ENCODE measurements around the gene S100A13.
A peak's percentile ranks its signal among the peaks of the same experiment; 100 is the strongest.
"Not testable (repeated sequence)": the region's sequence is repeated elsewhere in the genome, so short reads cannot be mapped to it uniquely, and the experiment has no call there.

S100A13 gene

GRCh38 chr1:153626904-153627714 is at the start of gene S100A13:
S100A13 (minus strand) TSS chr1:153627505; CDS start chr1:153626472, 1,033 bp downstream.
- peak; percentile 95 for DNase-seq (ENCODE audit: low read depth, low spot score)

- no peak for DNase-seq (ENCODE audit: low read depth, low spot score)
These were observed 46.2 kb upstream of the S100A13 start for GRCh38 chr1:153673511-153673910.

- not testable (repeated sequence) for DNase-seq (ENCODE audit: low read depth, low spot score)
These were observed 44.5 kb upstream of the S100A13 start for GRCh38 chr1:153671628-153672353.

GRCh38 chr1:153670859-153671627 is 43.7 kb upstream of the S100A13 start, which contains the start of gene ILF2:
ILF2 (minus strand) TSS chr1:153670993; CDS start chr1:153670922, 71 bp downstream.
- DNase-seq (ENCODE audit: low read depth, low spot score), result peak; percentile 99

- no peak for DNase-seq (ENCODE audit: low read depth, low spot score)
These were observed 43.1 kb upstream of the S100A13 start for GRCh38 chr1:153670257-153670858.

- no peak for DNase-seq (ENCODE audit: low read depth, low spot score)
These were observed 42.3 kb upstream of the S100A13 start for GRCh38 chr1:153669606-153670005.

- DNase-seq (ENCODE audit: low read depth, low spot score), result not testable (repeated sequence)
These were observed 41.4 kb upstream of the S100A13 start for GRCh38 chr1:153668672-153669071.

- DNase-seq (ENCODE audit: low read depth, low spot score), result no peak
These were observed 40.1 kb upstream of the S100A13 start for GRCh38 chr1:153667439-153667838.

GRCh38 chr1:153663211-153663610 is 35.9 kb upstream of the S100A13 start:
- DNase-seq (ENCODE audit: low read depth, low spot score), result no peak

GRCh38 chr1:153662269-153662668 is 35.0 kb upstream of the S100A13 start:
- no peak for DNase-seq (ENCODE audit: low read depth, low spot score)

GRCh38 chr1:153661111-153661708 is 33.9 kb upstream of the S100A13 start:
- peak; percentile 89 for DNase-seq (ENCODE audit: low read depth, low spot score)

GRCh38 chr1:153659656-153660055 is 32.4 kb upstream of the S100A13 start:
- no peak for DNase-seq (ENCODE audit: low read depth, low spot score)

GRCh38 chr1:153659175-153659534 is 31.9 kb upstream of the S100A13 start:
- DNase-seq (ENCODE audit: low read depth, low spot score), result no peak

- peak; percentile 95 for DNase-seq (ENCODE audit: low read depth, low spot score)
These were observed 31.3 kb upstream of the S100A13 start, which contains the start of gene SNAPIN for GRCh38 chr1:153658400-153659174. SNAPIN (plus strand) TSS chr1:153658703; CDS start chr1:153658744, 41 bp downstream.

GRCh38 chr1:153655333-153655732 is 28.0 kb upstream of the S100A13 start:
- DNase-seq (ENCODE audit: low read depth, low spot score), result no peak

GRCh38 chr1:153652805-153653500 is 25.6 kb upstream of the S100A13 start:
- DNase-seq (ENCODE audit: low read depth, low spot score), result peak; percentile 68

- no peak for DNase-seq (ENCODE audit: low read depth, low spot score)
These were observed 24.5 kb upstream of the S100A13 start for GRCh38 chr1:153651771-153652170.

GRCh38 chr1:153649863-153650235 is 22.5 kb upstream of the S100A13 start:
- peak; percentile 42 for DNase-seq (ENCODE audit: low read depth, low spot score)

- DNase-seq (ENCODE audit: low read depth, low spot score), result no peak
These were observed 22.0 kb upstream of the S100A13 start for GRCh38 chr1:153649137-153649862.

Data from astrocyte of the hippocampus (primary cell).